Osteoblast (primary cell): ENCODE results near the gene PSMB5. TPM values are rescaled to one million over a fixed set of nuclear protein-coding genes. Genes with fewer than 3 reads are reported as not detected.

Source experiments
- DNase-seq: peaks from one replicate; pipeline ENCODE4 v3.0.0; 2011; ENCODE audit warnings: low spot score, mixed read lengths; ENCODE audit not compliant: insufficient read length; ENCODE audit errors: missing footprints
- H2AFZ ChIP-seq: 2 replicates; pipeline ENCODE4 v1.6.0; 2011; ENCODE audit warnings: mild to moderate bottlenecking, low read length
- H3K27ac ChIP-seq: 2 replicates; pipeline ENCODE4 v1.5.1; 2011; ENCODE audit warnings: mild to moderate bottlenecking, low read depth, low read length, moderate library complexity
- H3K27me3 ChIP-seq: 2 replicates; pipeline ENCODE4 v1.6.0; 2012; ENCODE audit warnings: mild to moderate bottlenecking, control low read depth, inconsistent platforms, low read length, moderate library complexity; ENCODE audit not compliant: insufficient read depth
- H3K36me3 ChIP-seq: 2 replicates; pipeline ENCODE4 v1.5.1; 2011; ENCODE audit warnings: mild to moderate bottlenecking, low read length, control low read depth, moderate library complexity; ENCODE audit not compliant: insufficient read depth
- H3K4me1 ChIP-seq: 2 replicates; pipeline ENCODE4 v1.5.1; 2011; ENCODE audit warnings: mild to moderate bottlenecking, low read length, control low read depth, moderate library complexity; ENCODE audit not compliant: insufficient read depth
- H3K4me2 ChIP-seq: 2 replicates; pipeline ENCODE4 v1.6.0; 2011; ENCODE audit warnings: mild to moderate bottlenecking, low read length; ENCODE audit not compliant: insufficient read depth
- H3K4me3 ChIP-seq: fragments of 200-600 bp; sonication (generic); 3 replicates; pipeline ENCODE4 v1.5.1; 2012; ENCODE audit warnings: mild to moderate bottlenecking, low read length, inconsistent platforms; ENCODE audit not compliant: insufficient read depth
- H3K79me2 ChIP-seq: 2 replicates; pipeline ENCODE4 v1.6.0; 2012; ENCODE audit warnings: mild to moderate bottlenecking, low read length, control low read depth, inconsistent platforms; ENCODE audit not compliant: insufficient read depth
- H3K9me3 ChIP-seq: 2 replicates; pipeline ENCODE4 v1.5.1; 2011; ENCODE audit warnings: low read depth, low read length, control low read depth
- H4K20me1 ChIP-seq: 2 replicates; pipeline ENCODE4 v1.6.0; 2012; ENCODE audit warnings: mild to moderate bottlenecking, low read length, control low read depth; ENCODE audit not compliant: insufficient read depth
- CTCF ChIP-seq: IDR thresholded peaks from 2 replicates; pipeline ENCODE4 v1.5.1; 2011; ENCODE audit warnings: mild to moderate bottlenecking, low read depth, low read length, moderate library complexity; ENCODE audit errors: extremely low read depth
- total RNA-seq: library from RNA; depleted of rRNA; stranded (reverse); fragments of >200 nt; gene quantifications from 2 replicates; pipeline ENCODE4 v1.2.3, GENCODE V29; 2012

The PSMB5 gene
- total RNA-seq, 1 donor = 162 TPM

GRCh38 chr14:23035303-23036144 is 824 bp upstream of the PSMB5 start:
- Histone ChIP-seq H3K4me2 (peak overlapping the region; percentile 79), H3K36me3 (peaks cover 19% of the 10 kb centered on the region), H3K27me3 (no peaks in the 10 kb centered on the region), H2AFZ (peak overlapping the region; percentile 83), H3K4me3 (peak overlapping the region; percentile 94), H3K79me2 (peaks cover 34% of the 10 kb centered on the region), H3K27ac (peak overlapping the region; percentile 86), H3K4me1 (peaks cover 21% of the 10 kb centered on the region), H4K20me1 (peaks cover 3% of the 10 kb centered on the region), H3K9me3 (no peaks in the 10 kb centered on the region)
- no peak for TF ChIP-seq CTCF
- DNase-seq = peak; percentile 77

DNA sequence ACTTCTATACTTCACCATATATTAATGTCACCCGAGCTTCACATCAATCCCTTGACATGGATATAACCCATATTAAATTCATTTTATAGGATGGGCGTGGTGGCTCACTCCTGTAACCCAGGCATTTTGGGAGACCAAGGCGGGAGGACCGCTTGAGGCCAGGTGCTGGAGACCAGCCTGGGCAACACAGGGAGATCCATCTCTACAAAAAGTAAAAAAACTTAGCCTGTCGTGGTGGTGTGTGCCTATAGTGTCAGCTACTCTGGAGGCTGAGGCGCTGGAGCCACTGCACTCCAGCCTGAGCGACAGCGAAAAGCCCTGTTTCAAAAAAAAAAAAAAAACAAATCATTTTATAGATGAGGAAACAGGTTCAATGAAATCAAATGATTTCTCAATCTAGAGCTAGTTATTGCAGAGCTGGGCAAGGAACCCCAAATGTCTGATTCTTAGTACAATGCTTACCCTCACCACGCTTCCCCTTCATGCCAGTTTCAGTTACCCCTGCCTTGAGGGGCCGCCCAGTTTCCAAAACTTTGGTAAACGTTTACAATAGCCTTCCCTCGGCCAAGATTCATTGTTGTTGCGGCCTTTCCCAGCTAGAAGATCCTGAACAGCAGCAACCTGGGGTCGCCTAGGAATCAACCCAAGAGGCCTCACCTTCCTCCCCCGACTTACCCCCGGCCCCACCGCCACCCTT is 751 bp downstream of the PSMB5 start:
- H3K4me1 ChIP-seq = peaks cover 25% of the 10 kb centered on the region
- peak; percentile 65 for DNase-seq
- peaks cover 41% of the 10 kb centered on the region for H3K79me2 ChIP-seq

DNA sequence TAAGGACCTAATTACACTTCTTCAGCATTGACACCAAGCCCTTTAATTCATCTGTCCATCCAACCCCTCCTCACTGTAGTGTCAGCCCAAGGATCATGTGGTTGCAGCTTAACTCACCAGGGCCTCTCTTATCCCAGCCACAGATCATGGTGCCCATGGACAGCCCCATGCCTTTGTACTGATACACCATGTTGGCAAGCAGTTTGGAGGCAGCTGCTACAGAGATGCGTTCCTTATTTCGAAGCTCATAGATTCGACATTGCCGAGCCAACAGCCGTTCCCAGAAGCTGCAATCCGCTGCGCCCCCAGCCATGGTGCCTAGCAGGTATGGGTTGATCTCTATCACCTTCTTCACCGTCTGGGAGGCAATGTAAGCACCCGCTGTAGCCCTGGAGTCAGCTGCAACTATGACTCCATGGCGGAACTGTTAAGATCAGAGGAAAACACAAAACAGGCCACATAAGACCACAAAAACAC is 1.4 kb downstream of the PSMB5 start:
- peaks cover 27% of the 10 kb centered on the region for H3K4me1 ChIP-seq
- H2AFZ ChIP-seq = no peak overlapping the region
- DNase-seq = no peak
- no peaks in the 10 kb centered on the region for H3K27me3 ChIP-seq
- H3K79me2 ChIP-seq = peaks cover 47% of the 10 kb centered on the region
- TF ChIP-seq CTCF = no peak
- no peak overlapping the region for H3K27ac ChIP-seq
- peak overlapping the region; percentile 79 for H3K4me2 ChIP-seq
- H3K9me3 ChIP-seq = no peaks in the 10 kb centered on the region
- peaks cover 10% of the 10 kb centered on the region for H4K20me1 ChIP-seq
- peak overlapping the region; percentile 94 for H3K4me3 ChIP-seq
- peaks cover 30% of the 10 kb centered on the region for H3K36me3 ChIP-seq

More for the DNA sequence above, 751 bp downstream of the PSMB5 start:
- Histone ChIP-seq H3K27me3 (no peaks in the 10 kb centered on the region), H2AFZ (peak overlapping the region; percentile 83), H3K9me3 (no peaks in the 10 kb centered on the region), H4K20me1 (peaks cover 6% of the 10 kb centered on the region), H3K36me3 (peaks cover 24% of the 10 kb centered on the region), H3K4me2 (peak overlapping the region; percentile 79), H3K27ac (peak overlapping the region; percentile 86), H3K4me3 (peak overlapping the region; percentile 94)
- no peak for TF ChIP-seq CTCF

- Histone ChIP-seq H3K79me2 (peaks cover 47% of the 10 kb centered on the region), H4K20me1 (peaks cover 16% of the 10 kb centered on the region), H3K27ac (no peak overlapping the region), H3K9me3 (no peaks in the 10 kb centered on the region), H3K4me1 (peaks cover 26% of the 10 kb centered on the region), H3K4me2 (no peak overlapping the region), H3K27me3 (no peaks in the 10 kb centered on the region), H2AFZ (no peak overlapping the region), H3K36me3 (peaks cover 41% of the 10 kb centered on the region), H3K4me3 (no peak overlapping the region)
- DNase-seq = peak; percentile 52
- no peak for TF ChIP-seq CTCF
Measured at GRCh38 chr14:23030936-23031335, 3.8 kb downstream of the PSMB5 start.
